ENCODE measurements around the gene KCNG3.

GRCh38 chr2:42532397-42532796 is 38.6 kb upstream of the KCNG3 start:
- TF ChIP-seq EZH2 (IDR thresholded peaks at IDR 0.05; ENCODE audit: insufficient read depth, poor library complexity, severe bottlenecking) (no peak), EZH2phosphoT487 (IDR thresholded peaks at IDR 0.05; ENCODE audit: insufficient read depth, low read depth) (no peak)

Measured in GM23248 (cell line).